Measurements from ENCODE around the gene SOST.

SOST gene

GRCh38 chr17:43736389-43736788 lies 22.2 kb downstream of the SOST start:
- H3K4me1 ChIP-seq (ENCODE audit: control insufficient read depth, insufficient read depth, low read length): peaks cover 53% of the 10 kb centered on the region

GRCh38 chr17:43734376-43734775 lies 24.2 kb downstream of the SOST start:
- peak; percentile 90 for DNase-seq (ENCODE audit: low read depth)
- Histone ChIP-seq H3K27me3 (replicated peaks; ENCODE audit: control insufficient read depth, insufficient read depth, low read length) (no peaks in the 10 kb centered on the region), H3K9me3 (ENCODE audit: control insufficient read depth, low read length) (no peaks in the 10 kb centered on the region), H3K4me1 (ENCODE audit: control insufficient read depth, insufficient read depth, low read length) (peaks cover 36% of the 10 kb centered on the region), H3K9ac (ENCODE audit: low read length) (no peak overlapping the region), H3K4me3 (ENCODE audit: low read length) (no peak overlapping the region), H3K36me3 (ENCODE audit: control insufficient read depth, insufficient read depth, low read length, severe bottlenecking) (no peaks in the 10 kb centered on the region)

More at GRCh38 chr17:43736389-43736788, 22.2 kb downstream of the SOST start:
- Histone ChIP-seq H3K36me3 (ENCODE audit: control insufficient read depth, insufficient read depth, low read length, severe bottlenecking) (no peaks in the 10 kb centered on the region), H3K4me3 (ENCODE audit: low read length) (no peak overlapping the region), H3K27me3 (replicated peaks; ENCODE audit: control insufficient read depth, insufficient read depth, low read length) (no peaks in the 10 kb centered on the region), H3K9ac (ENCODE audit: low read length) (no peak overlapping the region), H3K9me3 (ENCODE audit: control insufficient read depth, low read length) (no peaks in the 10 kb centered on the region)
- peak; percentile 39 for DNase-seq (ENCODE audit: low read depth)

GRCh38 chr17:43733956-43734355 lies 24.6 kb downstream of the SOST start:
- Histone ChIP-seq H3K9ac (ENCODE audit: low read length) (no peak overlapping the region), H3K27me3 (replicated peaks; ENCODE audit: control insufficient read depth, insufficient read depth, low read length) (no peaks in the 10 kb centered on the region), H3K9me3 (ENCODE audit: control insufficient read depth, low read length) (no peaks in the 10 kb centered on the region), H3K4me3 (ENCODE audit: low read length) (no peak overlapping the region), H3K4me1 (ENCODE audit: control insufficient read depth, insufficient read depth, low read length) (peaks cover 36% of the 10 kb centered on the region), H3K36me3 (ENCODE audit: control insufficient read depth, insufficient read depth, low read length, severe bottlenecking) (no peaks in the 10 kb centered on the region)
- DNase-seq (ENCODE audit: low read depth): no peak

- H3K27me3 ChIP-seq (replicated peaks; ENCODE audit: control insufficient read depth, insufficient read depth, low read length): no peaks in the 10 kb centered on the region
- no peak overlapping the region for H3K4me3 ChIP-seq (ENCODE audit: low read length)
- no peaks in the 10 kb centered on the region for H3K9me3 ChIP-seq (ENCODE audit: control insufficient read depth, low read length)
- peaks cover 36% of the 10 kb centered on the region for H3K4me1 ChIP-seq (ENCODE audit: control insufficient read depth, insufficient read depth, low read length)
- no peak overlapping the region for H3K9ac ChIP-seq (ENCODE audit: low read length)
- no peaks in the 10 kb centered on the region for H3K36me3 ChIP-seq (ENCODE audit: control insufficient read depth, insufficient read depth, low read length, severe bottlenecking)
- DNase-seq (ENCODE audit: low read depth): peak; percentile 61
Observed at GRCh38 chr17:43732958-43733357, 25.6 kb downstream of the SOST start.

- DNase-seq (ENCODE audit: low read depth): no peak
- H3K9ac ChIP-seq (ENCODE audit: low read length): no peak overlapping the region
- H3K9me3 ChIP-seq (ENCODE audit: control insufficient read depth, low read length): no peaks in the 10 kb centered on the region
- H3K36me3 ChIP-seq (ENCODE audit: control insufficient read depth, insufficient read depth, low read length, severe bottlenecking): no peaks in the 10 kb centered on the region
- H3K4me3 ChIP-seq (ENCODE audit: low read length): no peak overlapping the region
- peaks cover 5% of the 10 kb centered on the region for H3K27me3 ChIP-seq (replicated peaks; ENCODE audit: control insufficient read depth, insufficient read depth, low read length)
- peaks cover 18% of the 10 kb centered on the region for H3K4me1 ChIP-seq (ENCODE audit: control insufficient read depth, insufficient read depth, low read length)
Observed at GRCh38 chr17:43728081-43728480, 30.5 kb downstream of the SOST start.

- H3K9ac ChIP-seq (ENCODE audit: low read length): no peak overlapping the region
- DNase-seq (ENCODE audit: low read depth): peak; percentile 79
- peaks cover 5% of the 10 kb centered on the region for H3K27me3 ChIP-seq (replicated peaks; ENCODE audit: control insufficient read depth, insufficient read depth, low read length)
- peaks cover 33% of the 10 kb centered on the region for H3K4me1 ChIP-seq (ENCODE audit: control insufficient read depth, insufficient read depth, low read length)
- H3K4me3 ChIP-seq (ENCODE audit: low read length): no peak overlapping the region
- no peaks in the 10 kb centered on the region for H3K9me3 ChIP-seq (ENCODE audit: control insufficient read depth, low read length)
- no peaks in the 10 kb centered on the region for H3K36me3 ChIP-seq (ENCODE audit: control insufficient read depth, insufficient read depth, low read length, severe bottlenecking)
Observed at GRCh38 chr17:43723697-43724359, 34.8 kb downstream of the SOST start.

- Histone ChIP-seq H3K27me3 (replicated peaks; ENCODE audit: control insufficient read depth, insufficient read depth, low read length) (peaks cover 6% of the 10 kb centered on the region), H3K9ac (ENCODE audit: low read length) (no peak overlapping the region), H3K4me1 (ENCODE audit: control insufficient read depth, insufficient read depth, low read length) (peaks cover 33% of the 10 kb centered on the region), H3K9me3 (ENCODE audit: control insufficient read depth, low read length) (no peaks in the 10 kb centered on the region), H3K36me3 (ENCODE audit: control insufficient read depth, insufficient read depth, low read length, severe bottlenecking) (no peaks in the 10 kb centered on the region), H3K4me3 (ENCODE audit: low read length) (no peak overlapping the region)
- no peak for DNase-seq (ENCODE audit: low read depth)
Observed at GRCh38 chr17:43722870-43723665, 35.5 kb downstream of the SOST start.

- H3K4me1 ChIP-seq (ENCODE audit: control insufficient read depth, insufficient read depth, low read length): peaks cover 33% of the 10 kb centered on the region
- no peaks in the 10 kb centered on the region for H3K9me3 ChIP-seq (ENCODE audit: control insufficient read depth, low read length)
- H3K27me3 ChIP-seq (replicated peaks; ENCODE audit: control insufficient read depth, insufficient read depth, low read length): peaks cover 7% of the 10 kb centered on the region
- H3K9ac ChIP-seq (ENCODE audit: low read length): no peak overlapping the region
- no peak overlapping the region for H3K4me3 ChIP-seq (ENCODE audit: low read length)
- DNase-seq (ENCODE audit: low read depth): no peak
- no peaks in the 10 kb centered on the region for H3K36me3 ChIP-seq (ENCODE audit: control insufficient read depth, insufficient read depth, low read length, severe bottlenecking)
Observed at GRCh38 chr17:43722269-43722619, 36.3 kb downstream of the SOST start.

GRCh38 chr17:43721537-43722268 lies 36.9 kb downstream of the SOST start:
- DNase-seq (ENCODE audit: low read depth): peak; percentile 40
- H3K4me3 ChIP-seq (ENCODE audit: low read length): peak overlapping the region; percentile 38
- H3K9me3 ChIP-seq (ENCODE audit: control insufficient read depth, low read length): no peaks in the 10 kb centered on the region
- H3K27me3 ChIP-seq (replicated peaks; ENCODE audit: control insufficient read depth, insufficient read depth, low read length): peaks cover 3% of the 10 kb centered on the region
- H3K4me1 ChIP-seq (ENCODE audit: control insufficient read depth, insufficient read depth, low read length): peaks cover 33% of the 10 kb centered on the region
- no peaks in the 10 kb centered on the region for H3K36me3 ChIP-seq (ENCODE audit: control insufficient read depth, insufficient read depth, low read length, severe bottlenecking)
- H3K9ac ChIP-seq (ENCODE audit: low read length): peak overlapping the region; percentile 89

GRCh38 chr17:43720311-43721060 lies 38.1 kb downstream of the SOST start:
- peaks cover 33% of the 10 kb centered on the region for H3K4me1 ChIP-seq (ENCODE audit: control insufficient read depth, insufficient read depth, low read length)

GRCh38 chr17:43719578-43719977 lies 39.0 kb downstream of the SOST start:
- peaks cover 30% of the 10 kb centered on the region for H3K4me1 ChIP-seq (ENCODE audit: control insufficient read depth, insufficient read depth, low read length)
- H3K27me3 ChIP-seq (replicated peaks; ENCODE audit: control insufficient read depth, insufficient read depth, low read length): peaks cover 2% of the 10 kb centered on the region
- H3K36me3 ChIP-seq (ENCODE audit: control insufficient read depth, insufficient read depth, low read length, severe bottlenecking): no peaks in the 10 kb centered on the region
- no peak overlapping the region for H3K4me3 ChIP-seq (ENCODE audit: low read length)
- peak overlapping the region; percentile 89 for H3K9ac ChIP-seq (ENCODE audit: low read length)
- no peak for DNase-seq (ENCODE audit: low read depth)
- no peaks in the 10 kb centered on the region for H3K9me3 ChIP-seq (ENCODE audit: control insufficient read depth, low read length)

More at GRCh38 chr17:43720311-43721060, 38.1 kb downstream of the SOST start:
- Histone ChIP-seq H3K36me3 (ENCODE audit: control insufficient read depth, insufficient read depth, low read length, severe bottlenecking) (no peaks in the 10 kb centered on the region), H3K9ac (ENCODE audit: low read length) (peak overlapping the region; percentile 89), H3K4me3 (ENCODE audit: low read length) (peak overlapping the region; percentile 80), H3K27me3 (replicated peaks; ENCODE audit: control insufficient read depth, insufficient read depth, low read length) (peaks cover 2% of the 10 kb centered on the region), H3K9me3 (ENCODE audit: control insufficient read depth, low read length) (no peaks in the 10 kb centered on the region)
- DNase-seq (ENCODE audit: low read depth): peak; percentile 60

Data from adipocyte (in vitro differentiated cells).